Stimulated activated effector memory CD8-positive, alpha-beta T cell treated with anti-CD3 and anti-CD28 coated beads, Interleukin-12 subunit alpha, Interleukin-12 subunit beta, amount 100 ng/mL, for 72 hours (primary cell): Measurements from ENCODE around the gene USP7.

ENCODE experiments used
- ATAC-seq: fragments of 150-1000 bp; cut with Tn5 transposase; 2 replicates; pipeline ENCODE4 v1.10.0; 2021
- DNase-seq, 2 donors: peaks; one replicate each; pipeline ENCODE4 v3.0.0; 2021 to 2022; ENCODE audit warnings: low spot score in 2 of 2
- H3K27ac Mint-ChIP-seq: one replicate; pipeline ENCODE4 v1.8.0; 2022; ENCODE audit warnings: mild to moderate bottlenecking, mixed read lengths
- H3K36me3 Mint-ChIP-seq: one replicate; pipeline ENCODE4 v1.8.0; 2022; ENCODE audit warnings: mild to moderate bottlenecking, mixed read lengths
- H3K4me1 Mint-ChIP-seq: one replicate; pipeline ENCODE4 v1.8.0; 2022; ENCODE audit warnings: mixed read lengths
- H3K4me3 Mint-ChIP-seq: one replicate; pipeline ENCODE4 v1.8.0; 2022; ENCODE audit warnings: mild to moderate bottlenecking, mixed read lengths
- H3K9me3 Mint-ChIP-seq: one replicate; pipeline ENCODE4 v1.8.0; 2022; ENCODE audit warnings: mixed read lengths

Gene USP7

GRCh38 chr16:8963821-8964441, at the start of gene USP7:
USP7 (minus strand) TSS chr16:8963906; CDS start chr16:8963285, 621 bp downstream.
- H3K4me1 Mint-ChIP-seq = peaks cover 36% of the 10 kb centered on the region

GRCh38 chr16:9013508-9013864, 49.8 kb upstream of the USP7 start:
- no peaks in the 10 kb centered on the region for H3K36me3 Mint-ChIP-seq
- H3K4me3 Mint-ChIP-seq = no peak overlapping the region
- no peaks in the 10 kb centered on the region for H3K4me1 Mint-ChIP-seq
- DNase-seq (no peak), ATAC-seq (no peak)
- H3K9me3 Mint-ChIP-seq = peaks cover 5% of the 10 kb centered on the region
- no peak overlapping the region for H3K27ac Mint-ChIP-seq

More at GRCh38 chr16:8963821-8964441, at the start of gene USP7:
- H3K27ac Mint-ChIP-seq = peak within 1 kb of the TSS; percentile 97
- H3K9me3 Mint-ChIP-seq = no peaks in the 10 kb centered on the region
- peaks cover 36% of the 10 kb centered on the region for H3K36me3 Mint-ChIP-seq
- DNase-seq (peak; percentile 85 to 91), ATAC-seq (peak; percentile 94)
- H3K4me3 Mint-ChIP-seq = peak within 1 kb of the TSS; percentile 98

GRCh38 chr16:9012848-9013507, 49.3 kb upstream of the USP7 start:
- H3K4me3 Mint-ChIP-seq = no peak overlapping the region
- no peak for DNase-seq
- peaks cover 5% of the 10 kb centered on the region for H3K9me3 Mint-ChIP-seq
- H3K4me1 Mint-ChIP-seq = no peaks in the 10 kb centered on the region
- no peaks in the 10 kb centered on the region for H3K36me3 Mint-ChIP-seq
- no peak for ATAC-seq
- H3K27ac Mint-ChIP-seq = no peak overlapping the region

- Mint-ChIP-seq H3K4me3 (no peak overlapping the region), H3K4me1 (no peaks in the 10 kb centered on the region), H3K27ac (no peak overlapping the region), H3K36me3 (no peaks in the 10 kb centered on the region), H3K9me3 (peaks cover 5% of the 10 kb centered on the region)
- no peak for DNase-seq
- ATAC-seq = no peak
Observed at GRCh38 chr16:9012330-9012729, 48.6 kb upstream of the USP7 start.

- Mint-ChIP-seq H3K4me3 (peak overlapping the region; percentile 19), H3K27ac (no peak overlapping the region), H3K9me3 (no peaks in the 10 kb centered on the region), H3K4me1 (no peaks in the 10 kb centered on the region), H3K36me3 (no peaks in the 10 kb centered on the region)
- DNase-seq = peak; percentile 62 to 85
- ATAC-seq = peak; percentile 91
Observed at GRCh38 chr16:9008601-9009260, 45.0 kb upstream of the USP7 start.

- H3K4me3 Mint-ChIP-seq = no peak overlapping the region
- H3K27ac Mint-ChIP-seq = no peak overlapping the region
- no peak for DNase-seq
Observed at GRCh38 chr16:9007177-9007794, 43.6 kb upstream of the USP7 start.

GRCh38 chr16:9004183-9004582, 40.5 kb upstream of the USP7 start:
- Mint-ChIP-seq H3K9me3 (no peaks in the 10 kb centered on the region), H3K36me3 (no peaks in the 10 kb centered on the region), H3K4me3 (no peak overlapping the region), H3K4me1 (no peaks in the 10 kb centered on the region), H3K27ac (no peak overlapping the region)
- ATAC-seq (no peak), DNase-seq (no peak)

More at GRCh38 chr16:9007177-9007794, 43.6 kb upstream of the USP7 start:
- Mint-ChIP-seq H3K4me1 (no peaks in the 10 kb centered on the region), H3K36me3 (no peaks in the 10 kb centered on the region), H3K9me3 (no peaks in the 10 kb centered on the region)
- ATAC-seq = no peak

GRCh38 chr16:9003763-9004162, 40.1 kb upstream of the USP7 start:
- H3K4me1 Mint-ChIP-seq = no peaks in the 10 kb centered on the region
- H3K36me3 Mint-ChIP-seq = no peaks in the 10 kb centered on the region
- H3K9me3 Mint-ChIP-seq = no peaks in the 10 kb centered on the region
- DNase-seq = no peak
- ATAC-seq = no peak
- H3K4me3 Mint-ChIP-seq = no peak overlapping the region
- H3K27ac Mint-ChIP-seq = no peak overlapping the region

GRCh38 chr16:9003322-9003721, 39.6 kb upstream of the USP7 start:
- Mint-ChIP-seq H3K36me3 (no peaks in the 10 kb centered on the region), H3K4me1 (no peaks in the 10 kb centered on the region), H3K27ac (no peak overlapping the region), H3K4me3 (no peak overlapping the region), H3K9me3 (no peaks in the 10 kb centered on the region)
- DNase-seq = no peak
- no peak for ATAC-seq

- ATAC-seq (no peak), DNase-seq (no peak)
- Mint-ChIP-seq H3K27ac (no peak overlapping the region), H3K4me1 (no peaks in the 10 kb centered on the region), H3K36me3 (no peaks in the 10 kb centered on the region), H3K4me3 (no peak overlapping the region), H3K9me3 (no peaks in the 10 kb centered on the region)
Observed at GRCh38 chr16:9002042-9002441, 38.3 kb upstream of the USP7 start.

GRCh38 chr16:9000664-9001063, 37.0 kb upstream of the USP7 start:
- H3K4me1 Mint-ChIP-seq = no peaks in the 10 kb centered on the region
- DNase-seq = no peak
- no peaks in the 10 kb centered on the region for H3K9me3 Mint-ChIP-seq
- H3K27ac Mint-ChIP-seq = no peak overlapping the region
- no peak overlapping the region for H3K4me3 Mint-ChIP-seq
- H3K36me3 Mint-ChIP-seq = no peaks in the 10 kb centered on the region
- no peak for ATAC-seq

GRCh38 chr16:8999800-9000199, 36.1 kb upstream of the USP7 start:
- H3K9me3 Mint-ChIP-seq = no peaks in the 10 kb centered on the region
- H3K4me3 Mint-ChIP-seq = no peak overlapping the region
- H3K27ac Mint-ChIP-seq = no peak overlapping the region
- H3K4me1 Mint-ChIP-seq = no peaks in the 10 kb centered on the region
- ATAC-seq (no peak), DNase-seq (no peak)
- no peaks in the 10 kb centered on the region for H3K36me3 Mint-ChIP-seq

- H3K4me3 Mint-ChIP-seq = no peak overlapping the region
- H3K27ac Mint-ChIP-seq = no peak overlapping the region
- no peaks in the 10 kb centered on the region for H3K9me3 Mint-ChIP-seq
- no peak for DNase-seq
- no peaks in the 10 kb centered on the region for H3K36me3 Mint-ChIP-seq
- no peak for ATAC-seq
- H3K4me1 Mint-ChIP-seq = no peaks in the 10 kb centered on the region
Observed at GRCh38 chr16:8998108-8998507, 34.4 kb upstream of the USP7 start.

GRCh38 chr16:8996891-8997290, 33.2 kb upstream of the USP7 start:
- no peaks in the 10 kb centered on the region for H3K36me3 Mint-ChIP-seq
- no peak for DNase-seq
- H3K4me1 Mint-ChIP-seq = no peaks in the 10 kb centered on the region
- no peaks in the 10 kb centered on the region for H3K9me3 Mint-ChIP-seq
- no peak overlapping the region for H3K4me3 Mint-ChIP-seq
- H3K27ac Mint-ChIP-seq = no peak overlapping the region
- ATAC-seq = peak; percentile 37

GRCh38 chr16:8990445-8990844, 26.7 kb upstream of the USP7 start:
- Mint-ChIP-seq H3K9me3 (no peaks in the 10 kb centered on the region), H3K4me3 (no peak overlapping the region), H3K27ac (no peak overlapping the region), H3K36me3 (no peaks in the 10 kb centered on the region), H3K4me1 (no peaks in the 10 kb centered on the region)
- no peak for ATAC-seq
- no peak for DNase-seq
